HL-60 (cell line): ENCODE results near the gene MELTF.

ENCODE experiments used
- CTCF ChIP-seq: IDR thresholded peaks from one replicate; pipeline ENCODE4 v1.5.1; 2011; ENCODE audit warnings: low read length, control low read depth, inconsistent platforms; ENCODE audit not compliant: insufficient read depth
- GABPA ChIP-seq: IDR thresholded peaks from 2 replicates; pipeline ENCODE4 v1.6.1; 2012; ENCODE audit warnings: low read depth
- POLR2AphosphoS5 ChIP-seq: IDR thresholded peaks from 2 replicates; pipeline ENCODE4 v1.6.1; 2012; ENCODE audit warnings: low read depth
- REST ChIP-seq: IDR thresholded peaks from 2 replicates; pipeline ENCODE4 v1.6.1; 2012; ENCODE audit warnings: low read depth; ENCODE audit not compliant: insufficient replicate concordance

DNA sequence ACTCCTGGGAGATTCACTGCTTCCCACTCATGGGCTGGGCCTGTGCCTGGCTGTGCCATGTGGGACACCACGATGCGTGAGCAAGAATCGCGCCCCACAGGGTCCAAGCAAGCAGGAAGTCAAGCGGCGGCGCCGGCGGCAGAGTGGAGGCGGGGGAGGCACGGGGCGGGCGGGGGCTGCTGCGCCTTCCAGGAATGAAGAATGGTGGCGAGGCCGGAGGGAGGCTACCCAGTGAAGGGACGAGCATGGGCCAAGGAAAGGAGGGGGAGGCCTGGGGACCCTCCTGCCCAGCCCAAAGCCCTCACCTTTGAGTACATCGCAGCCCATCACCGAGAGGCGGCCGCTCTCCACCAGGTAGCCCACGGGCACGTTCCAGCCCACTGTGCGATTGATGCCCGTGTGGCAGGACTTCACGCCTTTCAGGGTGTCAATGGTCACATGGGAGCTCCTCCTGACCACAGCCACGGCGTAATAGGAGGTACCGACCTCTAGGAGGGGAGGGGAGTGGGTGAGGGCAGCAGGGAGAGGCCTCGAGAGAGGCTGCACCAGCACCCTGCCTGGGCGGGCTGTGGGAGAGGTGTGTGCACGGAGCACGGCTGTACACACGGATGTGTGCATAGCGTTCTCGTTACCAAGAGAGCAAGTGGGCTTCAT, 5.5 kb downstream of the MELTF start:
- TF ChIP-seq POLR2AphosphoS5 (no peak), CTCF (no peak), REST (no peak), GABPA (no peak)
